ENCODE data around the gene ZNF17.
"Not testable (repeated sequence)": the region's sequence is repeated elsewhere in the genome, so short reads cannot be mapped to it uniquely, and the experiment has no call there.

Gene ZNF17

DNA sequence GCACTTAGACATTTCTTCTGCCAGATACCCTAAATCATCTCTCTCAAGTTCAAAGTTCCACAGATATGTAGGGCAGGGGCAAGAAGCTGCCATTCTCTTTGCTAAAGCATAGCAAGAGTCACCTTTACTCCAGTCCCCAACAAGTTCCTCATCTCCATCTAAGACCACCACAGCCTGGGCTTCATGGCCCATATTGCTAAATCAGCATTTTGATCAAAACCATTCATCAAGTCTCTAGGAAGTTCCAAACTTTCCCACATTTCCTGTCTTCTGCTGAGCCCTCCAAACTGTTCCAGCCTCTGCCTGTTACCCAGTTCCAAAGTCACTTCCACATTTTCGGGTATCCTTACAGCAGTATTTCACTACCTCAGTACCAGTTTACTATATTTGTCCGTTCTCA is 36.3 kb upstream of the ZNF17 start:
- POLR2A ChIA-PET; H3K27me3 ChIP-seq (replicated peaks in 2 of 5; ENCODE audit: control insufficient read depth in 4 of 5, insufficient read depth in 5 of 5, low read length in 4 of 5); H3K4me1 ChIP-seq (ENCODE audit: control extremely low read depth in 1 of 4, control insufficient read depth in 4 of 4, insufficient read depth in 4 of 4, low read length in 3 of 4); CTCF ChIA-PET; H3K27ac ChIP-seq (ENCODE audit: insufficient read depth in 1 of 2, low read depth in 1 of 2, low read length in 2 of 2, poor library complexity in 1 of 2, severe bottlenecking in 2 of 2); DNase-seq; H3K4me3 ChIP-seq (ENCODE audit: control insufficient read depth in 1 of 7, extremely low read depth in 1 of 7, insufficient read depth in 4 of 7, low read depth in 2 of 7, low read length in 6 of 7): not testable (repeated sequence)
- WGBS (ENCODE audit: insufficient coverage), result 100% methylated on average over 1 of the region's 2 CpGs
- H3K9me3 ChIP-seq (ENCODE audit: control extremely low read depth in 1 of 5, control insufficient read depth in 4 of 5, insufficient read depth in 2 of 5, low read depth in 1 of 5, low read length in 4 of 5), result peaks cover 2 to 56% (median 41%) of the 10 kb centered on the region in 5 experiments
- peaks cover 28 to 73% (median 49%) of the 10 kb centered on the region in 4 experiments for H3K36me3 ChIP-seq (ENCODE audit: control insufficient read depth in 4 of 4, insufficient read depth in 4 of 4, low read length in 3 of 4)

- DNase-seq, result no peak
- Histone ChIP-seq H3K27ac (ENCODE audit: insufficient read depth in 1 of 2, low read depth in 1 of 2, low read length in 2 of 2, poor library complexity in 1 of 2, severe bottlenecking in 2 of 2) (no peak overlapping the region), H3K27me3 (replicated peaks in 2 of 5; ENCODE audit: control insufficient read depth in 4 of 5, insufficient read depth in 5 of 5, low read length in 4 of 5) (no peaks in the 10 kb centered on the region), H3K36me3 (ENCODE audit: control insufficient read depth in 4 of 4, insufficient read depth in 4 of 4, low read length in 3 of 4) (peaks cover 28 to 73% (median 48%) of the 10 kb centered on the region in 4 experiments), H3K4me3 (ENCODE audit: control insufficient read depth in 1 of 7, extremely low read depth in 1 of 7, insufficient read depth in 4 of 7, low read depth in 2 of 7, low read length in 6 of 7) (no peak overlapping the region), H3K9me3 (ENCODE audit: control extremely low read depth in 1 of 5, control insufficient read depth in 4 of 5, insufficient read depth in 2 of 5, low read depth in 1 of 5, low read length in 4 of 5) (peaks cover 2 to 60% (median 44%) of the 10 kb centered on the region in 5 experiments), H3K4me1 (ENCODE audit: control extremely low read depth in 1 of 4, control insufficient read depth in 4 of 4, insufficient read depth in 4 of 4, low read length in 3 of 4) (no peaks in the 10 kb centered on the region)
- CTCF ChIA-PET, result no interaction called here
- WGBS (ENCODE audit: insufficient coverage), result 94% methylated on average over 4 of the region's 6 CpGs
- POLR2A ChIA-PET, result no interaction called here
These were observed 34.8 kb upstream of the ZNF17 start for GRCh38 chr19:57376151-57376550.

- no peak for DNase-seq
- Histone ChIP-seq H3K27me3 (replicated peaks in 2 of 5; ENCODE audit: control insufficient read depth in 4 of 5, insufficient read depth in 5 of 5, low read length in 4 of 5) (no peaks in the 10 kb centered on the region), H3K4me1 (ENCODE audit: control extremely low read depth in 1 of 4, control insufficient read depth in 4 of 4, insufficient read depth in 4 of 4, low read length in 3 of 4) (no peaks in the 10 kb centered on the region), H3K27ac (ENCODE audit: insufficient read depth in 1 of 2, low read depth in 1 of 2, low read length in 2 of 2, poor library complexity in 1 of 2, severe bottlenecking in 2 of 2) (no peak overlapping the region), H3K9me3 (ENCODE audit: control extremely low read depth in 1 of 5, control insufficient read depth in 4 of 5, insufficient read depth in 2 of 5, low read depth in 1 of 5, low read length in 4 of 5) (peaks cover 2 to 58% (median 44%) of the 10 kb centered on the region in 5 experiments), H3K4me3 (ENCODE audit: control insufficient read depth in 1 of 7, extremely low read depth in 1 of 7, insufficient read depth in 4 of 7, low read depth in 2 of 7, low read length in 6 of 7) (peak overlapping the region in 1 of 7 experiments; percentile 17), H3K36me3 (ENCODE audit: control insufficient read depth in 4 of 4, insufficient read depth in 4 of 4, low read length in 3 of 4) (peaks cover 20 to 58% (median 37%) of the 10 kb centered on the region in 4 experiments)
- 100% methylated on average over 2 of the region's 3 CpGs for WGBS (ENCODE audit: insufficient coverage)
- ChIA-PET POLR2A (no interaction called here), CTCF (no interaction called here)
These were observed 33.3 kb upstream of the ZNF17 start for GRCh38 chr19:57377498-57378146.

GRCh38 chr19:57380923-57381322 is 30.0 kb upstream of the ZNF17 start:
- H3K4me3 ChIP-seq (ENCODE audit: control insufficient read depth in 1 of 7, extremely low read depth in 1 of 7, insufficient read depth in 4 of 7, low read depth in 2 of 7, low read length in 6 of 7), result no peak overlapping the region
- no peak for DNase-seq
- peaks cover 2 to 39% (median 30%) of the 10 kb centered on the region in 5 experiments for H3K9me3 ChIP-seq (ENCODE audit: control extremely low read depth in 1 of 5, control insufficient read depth in 4 of 5, insufficient read depth in 2 of 5, low read depth in 1 of 5, low read length in 4 of 5)
- no peaks in the 10 kb centered on the region for H3K4me1 ChIP-seq (ENCODE audit: control extremely low read depth in 1 of 4, control insufficient read depth in 4 of 4, insufficient read depth in 4 of 4, low read length in 3 of 4)
- ChIA-PET CTCF (no interaction called here), POLR2A (no interaction called here)
- peaks cover 17 to 27% (median 18%) of the 10 kb centered on the region in 4 experiments for H3K36me3 ChIP-seq (ENCODE audit: control insufficient read depth in 4 of 4, insufficient read depth in 4 of 4, low read length in 3 of 4)
- no peak overlapping the region for H3K27ac ChIP-seq (ENCODE audit: insufficient read depth in 1 of 2, low read depth in 1 of 2, low read length in 2 of 2, poor library complexity in 1 of 2, severe bottlenecking in 2 of 2)
- H3K27me3 ChIP-seq (replicated peaks in 2 of 5; ENCODE audit: control insufficient read depth in 4 of 5, insufficient read depth in 5 of 5, low read length in 4 of 5), result no peaks in the 10 kb centered on the region

DNA sequence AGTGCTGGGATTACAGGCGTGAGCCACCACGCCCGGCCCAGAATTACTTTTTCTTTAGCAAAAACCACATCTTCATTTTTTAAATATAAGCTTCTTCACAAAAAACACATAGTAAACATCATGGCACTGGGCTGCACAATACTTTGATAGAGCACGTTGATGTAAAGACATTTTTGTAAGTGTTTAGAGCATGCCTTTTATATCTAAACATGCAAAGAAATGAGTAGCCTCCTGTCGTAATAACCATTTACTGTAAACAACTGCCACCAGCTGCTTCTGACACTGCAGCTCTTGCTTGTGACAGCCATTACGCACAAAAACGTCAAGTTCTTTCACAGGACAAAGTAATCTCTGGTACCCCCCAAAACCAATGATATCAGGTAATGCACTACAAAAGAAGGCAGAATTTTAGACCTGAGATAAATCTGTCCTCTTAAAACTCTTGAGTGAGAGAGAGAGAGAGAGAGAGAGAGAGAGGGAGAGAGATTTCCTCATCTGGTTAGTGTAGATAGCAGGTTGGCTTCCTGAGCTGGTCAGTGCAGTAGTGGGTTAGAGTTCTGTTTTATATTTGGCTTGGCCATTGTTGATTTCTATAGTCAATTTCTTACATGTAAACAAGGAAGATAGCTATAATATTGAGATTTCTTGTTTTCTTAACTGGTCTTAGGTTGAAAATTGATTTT is 28.0 kb upstream of the ZNF17 start:
- H3K36me3 ChIP-seq (ENCODE audit: control insufficient read depth in 4 of 4, insufficient read depth in 4 of 4, low read length in 3 of 4), result peaks cover 3 to 8% (median 4%) of the 10 kb centered on the region in 4 experiments
- WGBS (ENCODE audit: insufficient coverage), result 92% methylated on average over 2 of the region's 7 CpGs
- peak in 1 of 3 donors; percentile 26 for DNase-seq
- H3K27ac ChIP-seq (ENCODE audit: insufficient read depth in 1 of 2, low read depth in 1 of 2, low read length in 2 of 2, poor library complexity in 1 of 2, severe bottlenecking in 2 of 2), result no peak overlapping the region
- POLR2A ChIA-PET, result no interaction called here
- peaks cover 0 to 24% (median 12%) of the 10 kb centered on the region in 5 experiments for H3K9me3 ChIP-seq (ENCODE audit: control extremely low read depth in 1 of 5, control insufficient read depth in 4 of 5, insufficient read depth in 2 of 5, low read depth in 1 of 5, low read length in 4 of 5)
- CTCF ChIA-PET, result interaction anchor here (0.7 kb wide), 2 partner anchors 14 to 15 kb away, joined by 3 to 4 read pairs; no protein-coding TSS in a partner anchor
- H3K4me1 ChIP-seq (ENCODE audit: control extremely low read depth in 1 of 4, control insufficient read depth in 4 of 4, insufficient read depth in 4 of 4, low read length in 3 of 4), result no peaks in the 10 kb centered on the region
- no peaks in the 10 kb centered on the region for H3K27me3 ChIP-seq (replicated peaks in 2 of 5; ENCODE audit: control insufficient read depth in 4 of 5, insufficient read depth in 5 of 5, low read length in 4 of 5)
- H3K4me3 ChIP-seq (ENCODE audit: control insufficient read depth in 1 of 7, extremely low read depth in 1 of 7, insufficient read depth in 4 of 7, low read depth in 2 of 7, low read length in 6 of 7), result no peak overlapping the region

DNA sequence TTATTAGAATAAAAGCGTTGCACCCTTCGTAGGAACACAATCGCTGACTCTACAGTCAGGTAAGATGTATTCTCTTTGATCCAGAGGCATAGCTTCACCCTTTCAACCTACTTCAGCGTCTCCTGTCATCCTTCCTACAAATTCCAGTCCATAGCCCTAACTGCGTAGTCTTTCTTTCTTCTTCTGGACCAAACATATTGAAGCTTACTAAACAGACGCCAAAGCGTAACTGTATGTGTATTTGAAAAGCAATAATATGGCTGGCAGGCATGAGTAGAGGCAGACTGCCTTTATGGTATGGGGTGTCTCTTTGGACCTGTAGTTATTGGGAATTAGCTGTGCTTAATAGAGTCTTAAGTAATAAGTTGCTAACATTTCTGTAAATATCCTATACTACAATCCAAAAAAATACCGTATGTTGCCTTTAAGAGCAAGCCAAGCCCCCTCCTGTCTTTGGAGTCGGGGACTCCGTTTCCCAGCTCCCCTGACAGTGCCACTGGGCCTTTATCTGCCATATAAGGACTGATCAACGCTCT is 21.7 kb upstream of the ZNF17 start:
- H3K36me3 ChIP-seq (ENCODE audit: control insufficient read depth in 4 of 4, insufficient read depth in 4 of 4, low read length in 3 of 4), result peaks cover 2 to 14% (median 9%) of the 10 kb centered on the region in 4 experiments
- H3K4me1 ChIP-seq (ENCODE audit: control extremely low read depth in 1 of 4, control insufficient read depth in 4 of 4, insufficient read depth in 4 of 4, low read length in 3 of 4), result peaks cover 2 to 17% (median 13%) of the 10 kb centered on the region in 4 experiments
- ChIA-PET CTCF (interaction anchor here (1.0 kb wide), 1 partner anchor 35 kb away, joined by 3 read pairs; no protein-coding TSS in a partner anchor), POLR2A (interaction anchor here (0.6 kb wide), 1 partner anchor 204 kb away, joined by 5 read pairs; no protein-coding TSS in a partner anchor)
- no peak for DNase-seq
- H3K27ac ChIP-seq (ENCODE audit: insufficient read depth in 1 of 2, low read depth in 1 of 2, low read length in 2 of 2, poor library complexity in 1 of 2, severe bottlenecking in 2 of 2), result peak overlapping the region; percentile 40 to 79
- WGBS (ENCODE audit: insufficient coverage), result 52% methylated on average over 8 of the region's 11 CpGs
- peak overlapping the region in 6 of 7 experiments; percentile 41 to 94 (median 70) for H3K4me3 ChIP-seq (ENCODE audit: control insufficient read depth in 1 of 7, extremely low read depth in 1 of 7, insufficient read depth in 4 of 7, low read depth in 2 of 7, low read length in 6 of 7)
- H3K27me3 ChIP-seq (replicated peaks in 2 of 5; ENCODE audit: control insufficient read depth in 4 of 5, insufficient read depth in 5 of 5, low read length in 4 of 5), result no peaks in the 10 kb centered on the region
- peaks cover 0 to 6% (median 3%) of the 10 kb centered on the region in 5 experiments for H3K9me3 ChIP-seq (ENCODE audit: control extremely low read depth in 1 of 5, control insufficient read depth in 4 of 5, insufficient read depth in 2 of 5, low read depth in 1 of 5, low read length in 4 of 5)

All from common myeloid progenitor, CD34-positive (primary cell).